CD4-positive, alpha-beta T cell treated with Interleukin-6 at 100 ng/mL for 8 hours (primary cell): ENCODE results near the gene POU6F2.
"Not testable (repeated sequence)": the region's sequence is repeated elsewhere in the genome, so short reads cannot be mapped to it uniquely, and the experiment has no call there.

Experiments
- DNase-seq: peaks from one replicate; pipeline ENCODE4 v3.0.0-alpha.2; 2020; ENCODE audit warnings: mixed read lengths, low spot score

POU6F2 gene

GRCh38 chr7:39304668-39305405, 327.1 kb downstream of the POU6F2 start:
- DNase-seq, result no peak

GRCh38 chr7:39306016-39306570, 328.4 kb downstream of the POU6F2 start:
- no peak for DNase-seq

GRCh38 chr7:39310699-39311098, 333.0 kb downstream of the POU6F2 start:
- DNase-seq, result no peak

- no peak for DNase-seq
These were observed 334.7 kb downstream of the POU6F2 start for GRCh38 chr7:39312254-39312989.

- no peak for DNase-seq
These were observed 335.7 kb downstream of the POU6F2 start for GRCh38 chr7:39313376-39313775.

- no peak for DNase-seq
These were observed 336.3 kb downstream of the POU6F2 start for GRCh38 chr7:39313974-39314373.

- no peak for DNase-seq
These were observed 339.4 kb downstream of the POU6F2 start for GRCh38 chr7:39317107-39317506.

- no peak for DNase-seq
These were observed 340.2 kb downstream of the POU6F2 start for GRCh38 chr7:39317896-39318295.

GRCh38 chr7:39321245-39321644, 343.5 kb downstream of the POU6F2 start:
- DNase-seq, result no peak

- DNase-seq, result no peak
These were observed 344.3 kb downstream of the POU6F2 start for GRCh38 chr7:39321909-39322498.

GRCh38 chr7:39324139-39324760, 346.5 kb downstream of the POU6F2 start:
- no peak for DNase-seq

GRCh38 chr7:39331607-39332006, 353.9 kb downstream of the POU6F2 start:
- DNase-seq, result not testable (repeated sequence)

GRCh38 chr7:39332142-39332541, 354.4 kb downstream of the POU6F2 start:
- DNase-seq, result no peak

GRCh38 chr7:39333701-39334100, 356.0 kb downstream of the POU6F2 start:
- no peak for DNase-seq

GRCh38 chr7:39336442-39336841, 358.7 kb downstream of the POU6F2 start:
- DNase-seq, result no peak

- no peak for DNase-seq
These were observed 361.0 kb downstream of the POU6F2 start for GRCh38 chr7:39338716-39339115.

- no peak for DNase-seq
These were observed 361.9 kb downstream of the POU6F2 start for GRCh38 chr7:39339591-39339990.

- no peak for DNase-seq
These were observed 363.4 kb downstream of the POU6F2 start for GRCh38 chr7:39341083-39341482.

- DNase-seq, result no peak
These were observed 365.1 kb downstream of the POU6F2 start for GRCh38 chr7:39342763-39343162.

- no peak for DNase-seq
These were observed 371.9 kb downstream of the POU6F2 start for GRCh38 chr7:39349452-39350123.

GRCh38 chr7:39353615-39354376, 376.1 kb downstream of the POU6F2 start:
- no peak for DNase-seq
